ENCODE measurements around the gene CTXND1. TPM values are rescaled to one million over a fixed set of nuclear protein-coding genes. Genes with fewer than 3 reads are reported as not detected.

CTXND1 gene
- total RNA-seq, 4 donors from 2014 or later = 0.33 to 0.80 (median 0.56) TPM

DNA sequence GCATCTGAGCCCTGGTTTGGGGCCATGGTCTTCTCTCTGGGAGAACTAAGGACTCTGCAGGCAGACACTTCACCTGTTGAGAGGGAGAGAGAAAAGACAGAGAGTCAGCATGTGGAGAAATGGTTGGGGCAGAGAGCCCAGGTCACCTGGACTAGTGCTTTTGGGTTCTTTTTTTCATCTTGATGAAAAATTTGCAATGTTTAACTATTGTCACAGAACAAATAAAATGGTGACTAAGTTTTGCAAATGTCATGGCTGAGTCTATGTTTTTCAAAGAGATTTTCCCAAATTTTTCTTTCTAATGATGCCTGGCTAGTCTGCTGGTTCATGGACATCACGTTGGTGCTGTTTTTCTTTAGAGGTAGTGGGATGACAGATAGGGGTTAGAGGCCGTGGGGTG is 81.4 kb downstream of the CTXND1 start:
- DNase-seq (ENCODE audit: extremely low spot score) = no peak
- peaks cover 4 to 52% (median 15%) of the 10 kb centered on the region in 4 donors for H3K36me3 ChIP-seq
- WGBS = 88% methylated on average over 2 of the region's 2 CpGs
- no peak overlapping the region for H3K4me3 ChIP-seq
- no peak overlapping the region for H3K27ac ChIP-seq (replicated peaks in 1 of 4)
- no peak for TF ChIP-seq CTCF (IDR thresholded peaks at IDR 0.05)
- TF ChIP-seq POLR2AphosphoS5 (IDR thresholded peaks at IDR 0.05) = no peak
- H3K9me3 ChIP-seq = no peaks in the 10 kb centered on the region
- peaks cover 5 to 17% (median 11%) of the 10 kb centered on the region in 4 donors for H3K4me1 ChIP-seq
- H3K27me3 ChIP-seq = no peaks in the 10 kb centered on the region
- intact Hi-C loops (cut with DNase I) = no loop called here

GRCh38 chr15:80169768-80170357 is 82.2 kb downstream of the CTXND1 start:
- intact Hi-C loops (cut with DNase I) = no loop called here
- 98% methylated on average over 11 of the region's 12 CpGs for WGBS
- H3K36me3 ChIP-seq = peaks cover 4 to 49% (median 12%) of the 10 kb centered on the region in 4 donors

DNA sequence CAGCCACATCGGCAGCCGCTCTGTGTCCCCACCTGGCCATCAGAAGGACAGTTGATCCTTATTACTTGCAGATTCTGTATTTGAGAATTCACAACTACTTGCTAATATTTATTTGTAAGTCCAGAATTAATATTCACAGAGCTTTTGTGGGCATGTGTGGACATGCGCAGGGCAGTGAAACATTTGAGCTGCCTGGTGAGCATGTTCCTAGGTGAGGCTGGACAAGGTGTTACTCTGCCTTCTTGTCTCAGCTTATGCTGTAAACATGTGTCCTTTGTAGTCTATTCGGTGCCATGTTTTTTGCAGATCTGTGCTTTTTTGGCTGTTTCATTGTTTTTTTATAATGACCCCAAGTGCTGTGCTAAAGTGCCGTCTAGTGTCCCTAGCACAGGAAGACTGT is 83.6 kb downstream of the CTXND1 start:
- WGBS = 76% methylated on average over 5 of the region's 5 CpGs
- H3K36me3 ChIP-seq = peaks cover 4 to 54% (median 10%) of the 10 kb centered on the region in 4 donors
- no peak overlapping the region for H3K27ac ChIP-seq (replicated peaks in 1 of 4)
- DNase-seq (ENCODE audit: extremely low spot score) = no peak
- intact Hi-C loops (cut with DNase I) = no loop called here
- no peaks in the 10 kb centered on the region for H3K9me3 ChIP-seq
- peaks cover 0 to 4% (median under 1%) of the 10 kb centered on the region in 4 donors for H3K4me1 ChIP-seq
- no peak overlapping the region for H3K4me3 ChIP-seq
- TF ChIP-seq EP300 (IDR thresholded peaks at IDR 0.05) (no peak), CTCF (IDR thresholded peaks at IDR 0.05) (no peak), POLR2A (IDR thresholded peaks at IDR 0.05; ENCODE audit: low read depth) (no peak), POLR2AphosphoS5 (IDR thresholded peaks at IDR 0.05) (no peak)
- no peaks in the 10 kb centered on the region for H3K27me3 ChIP-seq

More at GRCh38 chr15:80169768-80170357, 82.2 kb downstream of the CTXND1 start:
- Histone ChIP-seq H3K9me3 (no peaks in the 10 kb centered on the region), H3K27ac (replicated peaks in 1 of 4) (no peak overlapping the region), H3K4me3 (no peak overlapping the region), H3K4me1 (peaks cover 5 to 15% (median 11%) of the 10 kb centered on the region in 4 donors), H3K27me3 (no peaks in the 10 kb centered on the region)
- TF ChIP-seq EP300 (IDR thresholded peaks at IDR 0.05) = no peak
- TF ChIP-seq POLR2A (IDR thresholded peaks at IDR 0.05; ENCODE audit: low read depth) = no peak
- TF ChIP-seq CTCF (IDR thresholded peaks at IDR 0.05) = no peak
- TF ChIP-seq POLR2AphosphoS5 (IDR thresholded peaks at IDR 0.05) = no peak
- no peak for DNase-seq (ENCODE audit: extremely low spot score)

DNA sequence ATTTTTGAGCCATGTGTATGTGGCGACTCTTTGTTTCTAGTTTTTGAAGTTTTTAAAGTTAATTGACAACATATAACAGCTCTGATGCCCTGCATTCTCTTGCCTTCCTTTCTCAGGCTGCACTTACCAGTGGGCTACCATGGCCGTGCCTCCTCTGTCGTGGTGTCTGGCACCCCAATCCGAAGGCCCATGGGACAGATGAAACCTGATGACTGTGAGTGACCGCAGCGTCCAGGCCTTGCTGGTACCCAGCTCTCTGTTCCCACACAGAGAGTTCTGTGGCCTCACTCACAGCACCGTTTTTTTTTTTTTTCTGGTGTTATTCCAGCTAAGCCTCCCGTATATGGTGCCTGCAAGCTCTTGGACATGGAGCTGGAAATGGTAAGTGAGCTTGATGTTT is 84.1 kb downstream of the CTXND1 start:
- intact Hi-C loops (cut with DNase I) = no loop called here
- no peak for DNase-seq (ENCODE audit: extremely low spot score)
- peaks cover 4 to 56% (median 15%) of the 10 kb centered on the region in 4 donors for H3K36me3 ChIP-seq

More for the DNA sequence above, 84.1 kb downstream of the CTXND1 start:
- TF ChIP-seq POLR2AphosphoS5 (IDR thresholded peaks at IDR 0.05) (no peak), CTCF (IDR thresholded peaks at IDR 0.05) (no peak), POLR2A (IDR thresholded peaks at IDR 0.05; ENCODE audit: low read depth) (no peak), EP300 (IDR thresholded peaks at IDR 0.05) (no peak)
- Histone ChIP-seq H3K27me3 (no peaks in the 10 kb centered on the region), H3K4me1 (no peaks in the 10 kb centered on the region), H3K4me3 (no peak overlapping the region), H3K27ac (replicated peaks in 1 of 4) (no peak overlapping the region), H3K9me3 (no peaks in the 10 kb centered on the region)
- 87% methylated on average over 8 of the region's 8 CpGs for WGBS

All from esophagus muscularis mucosa (tissue), 4 donors.